Neural progenitor cell (in vitro differentiated cells): ENCODE results near the gene ERC2. TPM values are rescaled to one million over a fixed set of nuclear protein-coding genes. Genes with fewer than 3 reads are reported as not detected.

Experiments used
- DNase-seq: peaks from one replicate; pipeline ENCODE4 v3.0.0-alpha.2; 2016; ENCODE audit warnings: low spot score
- H2AFZ ChIP-seq: fragments of 200-600 bp; sonication (generic); replicated peaks from 2 replicates; pipeline ENCODE4 v1.6.1; 2016; ENCODE audit warnings: antibody characterized with exemption
- H3F3A ChIP-seq: fragments of 200-600 bp; sonication (generic); 2 replicates; pipeline ENCODE4 v1.6.1; 2016; ENCODE audit warnings: antibody characterized with exemption, low read depth
- H3K27ac ChIP-seq: fragments of 200-600 bp; sonication (generic); 2 replicates; pipeline ENCODE4 v1.5.1; 2016; ENCODE audit warnings: mild to moderate bottlenecking
- H3K27me3 ChIP-seq: fragments of 200-600 bp; sonication (generic); 2 replicates; pipeline ENCODE4 v1.6.1; 2016; ENCODE audit warnings: mild to moderate bottlenecking, moderate library complexity
- H3K36me3 ChIP-seq: fragments of 200-600 bp; sonication (generic); 2 replicates; pipeline ENCODE4 v1.5.1; 2016
- H3K4me1 ChIP-seq: fragments of 200-600 bp; sonication (generic); 2 replicates; pipeline ENCODE4 v1.6.1; 2016; ENCODE audit warnings: mixed run types
- H3K4me2 ChIP-seq: fragments of 200-600 bp; sonication (generic); 2 replicates; pipeline ENCODE4 v1.6.1; 2016
- H3K4me3 ChIP-seq: fragments of 200-600 bp; sonication (generic); 2 replicates; pipeline ENCODE4 v1.5.1; 2016
- H3K79me2 ChIP-seq: fragments of 200-600 bp; sonication (generic); 2 replicates; pipeline ENCODE4 v1.6.1; 2016; ENCODE audit warnings: low read depth
- H3K9ac ChIP-seq: fragments of 200-600 bp; sonication (generic); 2 replicates; pipeline ENCODE4 v1.6.1; 2016
- H3K9me3 ChIP-seq: fragments of 200-600 bp; sonication (generic); 2 replicates; pipeline ENCODE4 v1.5.1; 2016; ENCODE audit warnings: low read depth
- H4K20me1 ChIP-seq: fragments of 200-600 bp; sonication (generic); 2 replicates; pipeline ENCODE4 v1.6.1; 2016; ENCODE audit warnings: low read depth
- H3K27ac Mint-ChIP-seq: 3 replicates; pipeline ENCODE4 v1.8.0; 2021; ENCODE audit warnings: mixed read lengths
- H3K27me3 Mint-ChIP-seq: 2 replicates; pipeline ENCODE4 v1.8.0; 2022; ENCODE audit warnings: low read depth, mild to moderate bottlenecking, inconsistent platforms, moderate library complexity, mixed read lengths; ENCODE audit not compliant: insufficient read depth
- H3K36me3 Mint-ChIP-seq: 3 replicates; pipeline ENCODE4 v1.8.0; 2021; ENCODE audit warnings: mixed read lengths
- H3K4me1 Mint-ChIP-seq: 3 replicates; pipeline ENCODE4 v1.8.0; 2021; ENCODE audit warnings: mixed read lengths
- H3K4me3 Mint-ChIP-seq: 3 replicates; pipeline ENCODE4 v1.8.0; 2021; ENCODE audit warnings: mild to moderate bottlenecking, moderate library complexity, mixed read lengths
- H3K9me3 Mint-ChIP-seq: 3 replicates; pipeline ENCODE4 v1.8.0; 2020; ENCODE audit warnings: mixed read lengths
- EZH2 ChIP-seq: fragments of 200-600 bp; sonication (generic); IDR thresholded peaks from 2 replicates; pipeline ENCODE4 v1.6.1; 2017; ENCODE audit warnings: antibody characterized with exemption, mild to moderate bottlenecking, moderate library complexity
- EZH2phosphoT487 ChIP-seq: fragments of 200-600 bp; sonication (generic); IDR thresholded peaks from 2 replicates; pipeline ENCODE4 v1.6.1; 2017; ENCODE audit warnings: antibody characterized with exemption
- total RNA-seq: library from RNA; depleted of rRNA; stranded (reverse); fragments of >200 nt; gene quantifications from 2 replicates; pipeline ENCODE4 v1.2.3, GENCODE V29; 2015; ENCODE audit warnings: low replicate concordance
- TF ChIP-seq, protein P1 (sequence below): fragments of 200-600 bp; sonication (generic); IDR thresholded peaks from 2 replicates; pipeline ENCODE4 v1.5.1; 2017; ENCODE audit warnings: antibody characterized with exemption, mild to moderate bottlenecking

Gene ERC2
- total RNA-seq, 1 donor from 2014 or later, result 24.8 TPM

DNA sequence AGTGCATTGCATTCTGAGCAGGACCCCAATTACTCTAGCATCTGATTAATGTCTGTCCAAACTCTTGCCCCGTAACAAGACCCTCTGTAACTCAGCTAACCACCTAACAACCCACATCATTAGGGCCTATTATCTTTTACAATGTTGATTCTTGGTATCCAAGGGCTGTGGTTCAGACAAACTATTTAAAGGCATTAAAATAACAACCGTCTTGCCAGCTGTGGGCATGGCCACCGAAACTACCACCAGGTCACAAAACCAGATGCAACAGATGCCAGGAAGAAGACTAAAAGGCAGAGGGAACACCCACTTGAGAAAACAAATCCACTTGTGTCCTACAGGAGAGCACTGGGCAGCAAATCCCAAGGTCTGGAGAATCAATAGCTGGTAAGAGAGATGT lies 262.9 kb downstream of the ERC2 start:
- TF ChIP-seq EZH2phosphoT487 (no peak), EZH2 (no peak)
- TF ChIP-seq, protein P1, sequence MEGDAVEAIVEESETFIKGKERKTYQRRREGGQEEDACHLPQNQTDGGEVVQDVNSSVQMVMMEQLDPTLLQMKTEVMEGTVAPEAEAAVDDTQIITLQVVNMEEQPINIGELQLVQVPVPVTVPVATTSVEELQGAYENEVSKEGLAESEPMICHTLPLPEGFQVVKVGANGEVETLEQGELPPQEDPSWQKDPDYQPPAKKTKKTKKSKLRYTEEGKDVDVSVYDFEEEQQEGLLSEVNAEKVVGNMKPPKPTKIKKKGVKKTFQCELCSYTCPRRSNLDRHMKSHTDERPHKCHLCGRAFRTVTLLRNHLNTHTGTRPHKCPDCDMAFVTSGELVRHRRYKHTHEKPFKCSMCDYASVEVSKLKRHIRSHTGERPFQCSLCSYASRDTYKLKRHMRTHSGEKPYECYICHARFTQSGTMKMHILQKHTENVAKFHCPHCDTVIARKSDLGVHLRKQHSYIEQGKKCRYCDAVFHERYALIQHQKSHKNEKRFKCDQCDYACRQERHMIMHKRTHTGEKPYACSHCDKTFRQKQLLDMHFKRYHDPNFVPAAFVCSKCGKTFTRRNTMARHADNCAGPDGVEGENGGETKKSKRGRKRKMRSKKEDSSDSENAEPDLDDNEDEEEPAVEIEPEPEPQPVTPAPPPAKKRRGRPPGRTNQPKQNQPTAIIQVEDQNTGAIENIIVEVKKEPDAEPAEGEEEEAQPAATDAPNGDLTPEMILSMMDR, result no peak
- H3K27me3 Mint-ChIP-seq, result no peaks in the 10 kb centered on the region
- Histone ChIP-seq H3K36me3 (no peaks in the 10 kb centered on the region), H3K4me3 (no peak overlapping the region), H3F3A (no peaks in the 10 kb centered on the region), H3K9ac (no peak overlapping the region), H4K20me1 (no peaks in the 10 kb centered on the region), H3K27ac (no peak overlapping the region), H2AFZ (no peak overlapping the region), H3K79me2 (no peaks in the 10 kb centered on the region), H3K27me3 (no peaks in the 10 kb centered on the region), H3K9me3 (no peaks in the 10 kb centered on the region), H3K4me1 (no peaks in the 10 kb centered on the region), H3K4me2 (no peak overlapping the region)
- no peaks in the 10 kb centered on the region for H3K9me3 Mint-ChIP-seq
- no peak for DNase-seq
- no peak overlapping the region for H3K4me3 Mint-ChIP-seq
- H3K36me3 Mint-ChIP-seq, result no peaks in the 10 kb centered on the region
- H3K4me1 Mint-ChIP-seq, result peaks cover 16% of the 10 kb centered on the region
- no peak overlapping the region for H3K27ac Mint-ChIP-seq

DNA sequence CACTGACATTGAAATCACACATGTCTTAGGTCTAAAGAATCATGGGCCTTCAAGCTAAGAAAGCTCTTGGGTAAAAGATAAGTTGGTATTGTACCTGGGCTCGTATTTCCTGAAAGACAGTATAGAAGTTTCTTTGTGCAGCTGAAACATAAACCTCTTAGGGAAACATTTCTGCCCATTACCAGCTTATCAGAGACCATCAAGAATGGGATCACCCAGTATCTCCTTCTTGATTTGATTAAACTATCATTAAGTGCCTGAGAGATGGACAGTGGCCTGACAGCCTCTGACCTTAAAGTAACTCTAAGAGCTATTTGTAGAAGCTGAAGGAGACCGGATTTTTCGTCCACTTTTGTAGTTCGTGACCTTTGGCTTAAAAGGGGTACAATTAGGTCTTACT lies 265.3 kb downstream of the ERC2 start:
- H3K4me2 ChIP-seq, result no peak overlapping the region
- H3K27me3 ChIP-seq, result no peaks in the 10 kb centered on the region
- H4K20me1 ChIP-seq, result no peaks in the 10 kb centered on the region
- no peaks in the 10 kb centered on the region for H3K9me3 Mint-ChIP-seq
- no peaks in the 10 kb centered on the region for H3K36me3 ChIP-seq
- no peak overlapping the region for H3K27ac Mint-ChIP-seq
- no peaks in the 10 kb centered on the region for H3K79me2 ChIP-seq
- H3K4me1 Mint-ChIP-seq, result no peaks in the 10 kb centered on the region
- no peak overlapping the region for H2AFZ ChIP-seq
- no peak overlapping the region for H3K4me3 ChIP-seq
- no peaks in the 10 kb centered on the region for H3K4me1 ChIP-seq
- no peaks in the 10 kb centered on the region for H3K27me3 Mint-ChIP-seq
- H3K36me3 Mint-ChIP-seq, result no peaks in the 10 kb centered on the region
- H3K27ac ChIP-seq, result no peak overlapping the region
- H3K4me3 Mint-ChIP-seq, result no peak overlapping the region
- H3F3A ChIP-seq, result no peaks in the 10 kb centered on the region
- no peak overlapping the region for H3K9ac ChIP-seq
- DNase-seq, result no peak
- H3K9me3 ChIP-seq, result no peaks in the 10 kb centered on the region
- TF ChIP-seq EZH2 (no peak), EZH2phosphoT487 (no peak)
- TF ChIP-seq, protein P1, result no peak

DNA sequence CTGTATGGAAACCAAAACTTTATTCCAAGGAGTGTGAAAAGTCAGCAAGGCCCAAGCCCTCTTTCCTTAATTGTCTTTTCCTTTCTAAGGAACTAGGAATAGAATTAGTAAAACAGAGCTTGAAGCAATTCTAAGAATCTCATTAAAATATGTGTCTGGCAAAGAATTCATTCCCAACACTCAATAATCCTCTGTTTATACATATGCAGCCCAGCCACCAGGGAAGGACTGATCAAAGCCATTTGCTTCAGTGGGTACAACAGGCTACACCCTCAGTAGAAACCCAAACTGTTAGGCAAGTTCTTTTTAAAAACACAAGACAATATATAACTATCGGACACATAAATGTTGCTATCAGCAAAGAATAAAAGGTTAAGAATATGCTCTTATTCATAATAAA lies 266.9 kb downstream of the ERC2 start:
- Histone ChIP-seq H4K20me1 (no peaks in the 10 kb centered on the region), H3K9ac (no peak overlapping the region), H3K9me3 (no peaks in the 10 kb centered on the region), H3K36me3 (no peaks in the 10 kb centered on the region), H3K27me3 (no peaks in the 10 kb centered on the region), H3F3A (no peaks in the 10 kb centered on the region), H3K27ac (no peak overlapping the region), H2AFZ (no peak overlapping the region), H3K4me2 (no peak overlapping the region), H3K4me1 (no peaks in the 10 kb centered on the region), H3K79me2 (no peaks in the 10 kb centered on the region), H3K4me3 (no peak overlapping the region)
- DNase-seq, result no peak
- no peaks in the 10 kb centered on the region for H3K9me3 Mint-ChIP-seq
- H3K4me3 Mint-ChIP-seq, result no peak overlapping the region
- TF ChIP-seq EZH2, result no peak
- no peak for TF ChIP-seq EZH2phosphoT487
- TF ChIP-seq, protein P1, result no peak
- H3K4me1 Mint-ChIP-seq, result peaks cover 6% of the 10 kb centered on the region
- H3K27me3 Mint-ChIP-seq, result no peaks in the 10 kb centered on the region
- H3K36me3 Mint-ChIP-seq, result no peaks in the 10 kb centered on the region
- no peak overlapping the region for H3K27ac Mint-ChIP-seq
